Peyer's patch (tissue), 4 donors: ENCODE data around the gene SERGEF. TPM values are rescaled to one million over a fixed set of nuclear protein-coding genes. Genes with fewer than 3 reads are reported as not detected.

Source experiments
- DNase-seq, 3 donors: peaks; one replicate each; pipeline ENCODE4 v3.0.0-alpha.2; 2017 to 2019
- H3K27ac ChIP-seq, 4 donors: fragments of 200-600 bp; sonication (generic); one replicate each; pipeline ENCODE4 v1.5.1; 2016 to 2019
- H3K27me3 ChIP-seq, 2 donors: fragments of 200-600 bp; sonication (generic); one replicate each; pipeline ENCODE4 v1.5.1; 2019
- H3K36me3 ChIP-seq, 3 donors: fragments of 200-600 bp; sonication (generic); one replicate each; pipeline ENCODE4 v1.5.1; 2016 to 2019
- H3K4me1 ChIP-seq, 4 donors: fragments of 200-600 bp; sonication (generic); one replicate each; pipeline ENCODE4 v1.5.1; 2016 to 2019
- H3K4me3 ChIP-seq, 4 donors: fragments of 200-600 bp; sonication (generic); 1 replicate in 3 of 4; 2 replicates in 1 of 4; pipeline ENCODE4 v1.5.1; 2016 to 2019; ENCODE audit warnings: mild to moderate bottlenecking in 1 of 4
- H3K9me3 ChIP-seq, 4 donors: fragments of 200-600 bp; sonication (generic); one replicate each; pipeline ENCODE4 v1.5.1; 2016 to 2019; ENCODE audit warnings: mild to moderate bottlenecking in 1 of 4
- CTCF ChIP-seq, 6 experiments: fragments of 450-650 bp in 4 of 6; fragments of 200-600 bp in 2 of 6; sonication (generic) in 1 of 6; IDR thresholded peaks; one replicate each; pipeline ENCODE4 v1.5.1; 2017 to 2019; ENCODE audit warnings: antibody characterized with exemption in 6 of 6, mild to moderate bottlenecking in 3 of 6, moderate library complexity in 1 of 6
- POLR2A ChIP-seq, 2 donors: fragments of 450-650 bp; IDR thresholded peaks; one replicate each; pipeline ENCODE4 v1.5.1; 2017; ENCODE audit warnings: antibody characterized with exemption in 2 of 2, mild to moderate bottlenecking in 2 of 2, moderate library complexity in 2 of 2
- total RNA-seq, 4 donors: library from RNA; depleted of rRNA; stranded (reverse); fragments of >200 nt; gene quantifications; one replicate each; pipeline ENCODE4 v1.1.0, GENCODE V29; 2016

The SERGEF gene
- total RNA-seq, 4 donors from 2014 or later: 19.4 to 40.4 (median 27.7) TPM

GRCh38 chr11:17764446-17765218, 248.2 kb downstream of the SERGEF start:
- no peak overlapping the region for H3K4me3 ChIP-seq
- no peaks in the 10 kb centered on the region for H3K9me3 ChIP-seq
- no peak for DNase-seq
- no peaks in the 10 kb centered on the region for H3K27me3 ChIP-seq
- H3K27ac ChIP-seq: no peak overlapping the region
- TF ChIP-seq CTCF (IDR thresholded peaks at IDR 0.05) (no peak), POLR2A (IDR thresholded peaks at IDR 0.05) (no peak)
- no peaks in the 10 kb centered on the region for H3K36me3 ChIP-seq
- no peaks in the 10 kb centered on the region for H3K4me1 ChIP-seq

DNA sequence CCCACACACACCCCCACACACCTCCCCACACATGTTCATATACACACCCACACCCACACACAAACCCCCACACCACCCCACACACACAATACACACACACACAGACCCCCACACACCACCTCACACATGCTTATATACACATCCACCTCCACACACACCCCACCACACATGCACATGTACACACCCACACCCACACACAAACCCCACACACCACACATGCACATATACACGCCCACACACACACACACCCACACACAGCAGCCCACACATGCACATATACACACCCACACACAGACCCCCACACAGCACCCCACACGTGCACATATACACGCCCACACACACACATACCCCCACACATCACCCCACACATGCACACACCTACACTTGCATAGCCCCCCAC, 249.1 kb downstream of the SERGEF start:
- DNase-seq: no peak
- Histone ChIP-seq H3K36me3 (no peaks in the 10 kb centered on the region), H3K4me1 (no peaks in the 10 kb centered on the region), H3K27ac (no peak overlapping the region), H3K9me3 (no peaks in the 10 kb centered on the region), H3K27me3 (no peaks in the 10 kb centered on the region), H3K4me3 (no peak overlapping the region)
- no peak for TF ChIP-seq CTCF (IDR thresholded peaks at IDR 0.05)

GRCh38 chr11:17763244-17763643, 249.6 kb downstream of the SERGEF start:
- Histone ChIP-seq H3K4me1 (no peaks in the 10 kb centered on the region), H3K36me3 (no peaks in the 10 kb centered on the region), H3K4me3 (no peak overlapping the region), H3K27me3 (no peaks in the 10 kb centered on the region), H3K27ac (no peak overlapping the region), H3K9me3 (no peaks in the 10 kb centered on the region)
- TF ChIP-seq CTCF (IDR thresholded peaks at IDR 0.05) (no peak), POLR2A (IDR thresholded peaks at IDR 0.05) (no peak)
- DNase-seq: no peak

- Histone ChIP-seq H3K4me3 (no peak overlapping the region), H3K27me3 (no peaks in the 10 kb centered on the region), H3K36me3 (no peaks in the 10 kb centered on the region), H3K9me3 (no peaks in the 10 kb centered on the region), H3K4me1 (no peaks in the 10 kb centered on the region), H3K27ac (no peak overlapping the region)
- TF ChIP-seq POLR2A (IDR thresholded peaks at IDR 0.05): no peak
- no peak for DNase-seq
Observed at GRCh38 chr11:17762309-17762974, 250.4 kb downstream of the SERGEF start.

- no peaks in the 10 kb centered on the region for H3K27me3 ChIP-seq
Observed at GRCh38 chr11:17760102-17761029, 252.5 kb downstream of the SERGEF start.

More at GRCh38 chr11:17760102-17761029, 252.5 kb downstream of the SERGEF start:
- TF ChIP-seq POLR2A (IDR thresholded peaks at IDR 0.05): no peak
- TF ChIP-seq CTCF (IDR thresholded peaks at IDR 0.05): peak in 4 of 6 experiments; percentile 27 to 77 (median 70)
- no peak overlapping the region for H3K27ac ChIP-seq
- H3K4me3 ChIP-seq: no peak overlapping the region
- H3K4me1 ChIP-seq: no peaks in the 10 kb centered on the region
- DNase-seq: peak in 2 of 3 donors; percentile 71 to 72
- H3K9me3 ChIP-seq: no peaks in the 10 kb centered on the region
- H3K36me3 ChIP-seq: no peaks in the 10 kb centered on the region
